Sigmoid colon (tissue), 7 donors: ENCODE results near the gene CENPU. TPM values are rescaled to one million over a fixed set of nuclear protein-coding genes. Genes with fewer than 3 reads are reported as not detected.

ENCODE experiments used
- DNase-seq: peaks from one replicate; pipeline ENCODE4 v3.0.0-alpha.2; 2019
- H3K27ac ChIP-seq, 4 donors: fragments of 200-600 bp; sonication (generic); one replicate each; pipeline ENCODE4 v1.5.1; 2016 to 2019; ENCODE audit warnings: mild to moderate bottlenecking in 1 of 4
- H3K27me3 ChIP-seq, 3 donors: fragments of 200-600 bp; sonication (generic); one replicate each; pipeline ENCODE4 v1.5.1; 2019; ENCODE audit warnings: mild to moderate bottlenecking in 1 of 3
- H3K36me3 ChIP-seq, 4 donors: fragments of 200-600 bp; sonication (generic); one replicate each; pipeline ENCODE4 v1.5.1; 2016 to 2019
- H3K4me1 ChIP-seq, 4 donors: fragments of 200-600 bp; sonication (generic); one replicate each; pipeline ENCODE4 v1.5.1; 2017 to 2019
- H3K4me3 ChIP-seq, 4 donors: fragments of 200-600 bp; sonication (generic); one replicate each; pipeline ENCODE4 v1.5.1; 2017 to 2019; ENCODE audit warnings: mild to moderate bottlenecking in 2 of 4, moderate library complexity in 1 of 4
- H3K9me3 ChIP-seq, 4 donors: fragments of 200-600 bp in 3 of 4; sonication (generic) in 3 of 4; one replicate each; pipeline versions ENCODE4 v1.5.1 to v1.6.1; 2013 to 2019
- EP300 ChIP-seq, 4 donors: sonication (generic); formaldehyde crosslinking; IDR thresholded peaks; one replicate each; pipeline ENCODE4 v1.6.1; 2017; ENCODE audit warnings: antibody characterized with exemption in 4 of 4
- POLR2A ChIP-seq, 2 donors: fragments of 450-650 bp; IDR thresholded peaks; one replicate each; pipeline ENCODE4 v1.6.1; 2016; ENCODE audit warnings: antibody characterized with exemption in 2 of 2, mild to moderate bottlenecking in 2 of 2, moderate library complexity in 2 of 2
- POLR2AphosphoS5 ChIP-seq, 4 donors: sonication (generic); formaldehyde crosslinking; IDR thresholded peaks; one replicate each; pipeline ENCODE4 v1.6.1; 2017; ENCODE audit warnings: antibody characterized with exemption in 4 of 4
- WGBS, 2 donors: extraction: QIAGEN DNeasy Blood & Tissue Kit; methylation state at CpG; one replicate each; pipeline ENCODE4 v1.1.7; 2013; 5-methylcytosine and 5-hydroxymethylcytosine counted together
- intact Hi-C: fragments of 100-400 bp; cut with DNase I; formaldehyde crosslinking; loops from one replicate; pipeline ENCODE4 v1.15.1; 2023
- polyA plus RNA-seq, 3 donors: library from polyadenylated mRNA; stranded (reverse); fragments of 200-250 nt; gene quantifications; one replicate each; pipeline ENCODE4 v1.2.3, GENCODE V29; 2013
- total RNA-seq, 4 donors: library from RNA; depleted of rRNA; stranded (reverse); fragments of >200 nt; gene quantifications; one replicate each; pipeline ENCODE4 v1.1.0, GENCODE V29; 2016
- TF ChIP-seq, protein P1 (sequence below), 4 experiments: fragments of 450-650 bp in 3 of 4; fragments of 200-600 bp in 1 of 4; IDR thresholded peaks; one replicate each; pipeline ENCODE4 v1.5.1; 2016 to 2019; ENCODE audit warnings: antibody characterized with exemption in 4 of 4, mild to moderate bottlenecking in 3 of 4, moderate library complexity in 2 of 4
- donor health status: healthy with polysubstance abuse.
- donor health status: Bipolar disorder and iron deficiency.
- donor health status: healthy.

CENPU gene
- total and polyA plus RNA-seq, 7 donors = 0.95 to 14.4 (median 2.8) TPM; not detected in 1

GRCh38 chr4:184732126-184732525 is 1.8 kb downstream of the CENPU start:
- Histone ChIP-seq H3K27me3 (no peaks in the 10 kb centered on the region), H3K4me1 (peaks cover 3 to 17% (median 11%) of the 10 kb centered on the region in 4 donors), H3K9me3 (no peaks in the 10 kb centered on the region), H3K4me3 (no peak overlapping the region), H3K27ac (no peak overlapping the region), H3K36me3 (no peaks in the 10 kb centered on the region)
- intact Hi-C loops = loop anchor here (2.0 kb wide), 1 partner anchor 95 kb away; no protein-coding TSS in a partner anchor
- TF ChIP-seq POLR2A (IDR thresholded peaks at IDR 0.05) = no peak
- no peak for TF ChIP-seq POLR2AphosphoS5 (IDR thresholded peaks at IDR 0.05)
- TF ChIP-seq, protein P1, sequence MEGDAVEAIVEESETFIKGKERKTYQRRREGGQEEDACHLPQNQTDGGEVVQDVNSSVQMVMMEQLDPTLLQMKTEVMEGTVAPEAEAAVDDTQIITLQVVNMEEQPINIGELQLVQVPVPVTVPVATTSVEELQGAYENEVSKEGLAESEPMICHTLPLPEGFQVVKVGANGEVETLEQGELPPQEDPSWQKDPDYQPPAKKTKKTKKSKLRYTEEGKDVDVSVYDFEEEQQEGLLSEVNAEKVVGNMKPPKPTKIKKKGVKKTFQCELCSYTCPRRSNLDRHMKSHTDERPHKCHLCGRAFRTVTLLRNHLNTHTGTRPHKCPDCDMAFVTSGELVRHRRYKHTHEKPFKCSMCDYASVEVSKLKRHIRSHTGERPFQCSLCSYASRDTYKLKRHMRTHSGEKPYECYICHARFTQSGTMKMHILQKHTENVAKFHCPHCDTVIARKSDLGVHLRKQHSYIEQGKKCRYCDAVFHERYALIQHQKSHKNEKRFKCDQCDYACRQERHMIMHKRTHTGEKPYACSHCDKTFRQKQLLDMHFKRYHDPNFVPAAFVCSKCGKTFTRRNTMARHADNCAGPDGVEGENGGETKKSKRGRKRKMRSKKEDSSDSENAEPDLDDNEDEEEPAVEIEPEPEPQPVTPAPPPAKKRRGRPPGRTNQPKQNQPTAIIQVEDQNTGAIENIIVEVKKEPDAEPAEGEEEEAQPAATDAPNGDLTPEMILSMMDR (IDR thresholded peaks at IDR 0.05) = no peak
- TF ChIP-seq EP300 (IDR thresholded peaks at IDR 0.05) = no peak
- 23 to 61% methylated on average over 4 of the region's 4 CpGs for WGBS, 2 donors
- no peak for DNase-seq

- intact Hi-C loops = no loop called here
- Histone ChIP-seq H3K4me1 (peaks cover 3 to 17% (median 11%) of the 10 kb centered on the region in 4 donors), H3K4me3 (no peak overlapping the region), H3K27me3 (no peaks in the 10 kb centered on the region), H3K36me3 (no peaks in the 10 kb centered on the region), H3K9me3 (no peaks in the 10 kb centered on the region), H3K27ac (no peak overlapping the region)
- 86 to 90% methylated on average over 6 of the region's 6 CpGs for WGBS, 2 donors
- DNase-seq = no peak
- no peak for TF ChIP-seq POLR2AphosphoS5 (IDR thresholded peaks at IDR 0.05)
- TF ChIP-seq, protein P1 (IDR thresholded peaks at IDR 0.05) = no peak
- no peak for TF ChIP-seq POLR2A (IDR thresholded peaks at IDR 0.05)
- TF ChIP-seq EP300 (IDR thresholded peaks at IDR 0.05) = no peak
These were observed 2.8 kb downstream of the CENPU start for GRCh38 chr4:184731056-184731455.

DNA sequence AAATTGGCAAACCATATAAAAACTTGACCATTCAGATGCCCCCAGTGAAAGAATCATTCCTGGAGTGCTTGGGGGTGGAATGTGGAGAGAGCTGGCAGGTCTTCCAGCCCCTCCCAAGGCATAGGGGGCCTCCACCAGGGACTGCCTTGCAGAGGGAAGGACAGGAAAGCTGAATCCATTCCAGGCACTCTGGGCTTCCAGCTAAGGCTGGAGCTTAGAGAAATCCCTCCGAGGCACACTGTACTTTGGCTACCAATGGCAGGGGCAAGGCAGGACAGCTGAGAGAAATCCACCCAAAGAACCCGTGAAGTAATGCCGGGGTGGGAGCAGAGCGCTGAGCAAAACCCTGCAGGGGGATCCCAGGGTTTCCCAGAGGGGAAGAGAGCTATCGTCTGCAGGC is 4.0 kb downstream of the CENPU start:
- intact Hi-C loops = no loop called here
- H3K27ac ChIP-seq = no peak overlapping the region
- DNase-seq = no peak
- H3K4me1 ChIP-seq = peaks cover 3 to 17% (median 11%) of the 10 kb centered on the region in 4 donors
- no peaks in the 10 kb centered on the region for H3K9me3 ChIP-seq
- no peak overlapping the region for H3K4me3 ChIP-seq
- no peaks in the 10 kb centered on the region for H3K27me3 ChIP-seq
- no peaks in the 10 kb centered on the region for H3K36me3 ChIP-seq
- TF ChIP-seq EP300 (IDR thresholded peaks at IDR 0.05) (no peak), POLR2A (IDR thresholded peaks at IDR 0.05) (no peak), POLR2AphosphoS5 (IDR thresholded peaks at IDR 0.05) (no peak)
- TF ChIP-seq, protein P1 (IDR thresholded peaks at IDR 0.05) = no peak
- WGBS, 2 donors = 80 to 89% methylated on average over 5 of the region's 5 CpGs

GRCh38 chr4:184728858-184729257 is 5.0 kb downstream of the CENPU start:
- 44 to 56% methylated on average over 2 of the region's 2 CpGs for WGBS, 2 donors
- H3K27ac ChIP-seq = no peak overlapping the region
- no peak for DNase-seq

More at GRCh38 chr4:184728858-184729257, 5.0 kb downstream of the CENPU start:
- intact Hi-C loops = no loop called here
- Histone ChIP-seq H3K27me3 (no peaks in the 10 kb centered on the region), H3K9me3 (no peaks in the 10 kb centered on the region), H3K36me3 (no peaks in the 10 kb centered on the region), H3K4me3 (no peak overlapping the region), H3K4me1 (peaks cover 0 to 11% (median 8%) of the 10 kb centered on the region in 4 donors)
- TF ChIP-seq EP300 (IDR thresholded peaks at IDR 0.05) = no peak
- TF ChIP-seq POLR2AphosphoS5 (IDR thresholded peaks at IDR 0.05) = no peak
- TF ChIP-seq, protein P1 (IDR thresholded peaks at IDR 0.05) = no peak
- TF ChIP-seq POLR2A (IDR thresholded peaks at IDR 0.05) = no peak
